OCI-LY3 (cell line): Measurements from ENCODE around the gene ZNRF2.

Experiments
- CTCF ChIP-seq: fragments of 200-600, 300-600 bp; sonication (generic); IDR thresholded peaks from 2 replicates; pipeline ENCODE4 v1.5.1; 2014; ENCODE audit warnings: antibody characterized with exemption, low read length, low read depth
- EZH2phosphoT487 ChIP-seq: fragments of 200-600 bp; shearing (Covaris generic); IDR thresholded peaks from 2 replicates; pipeline ENCODE4 v1.6.1; 2018; ENCODE audit warnings: antibody characterized with exemption, mixed run types, low read depth

DNA sequence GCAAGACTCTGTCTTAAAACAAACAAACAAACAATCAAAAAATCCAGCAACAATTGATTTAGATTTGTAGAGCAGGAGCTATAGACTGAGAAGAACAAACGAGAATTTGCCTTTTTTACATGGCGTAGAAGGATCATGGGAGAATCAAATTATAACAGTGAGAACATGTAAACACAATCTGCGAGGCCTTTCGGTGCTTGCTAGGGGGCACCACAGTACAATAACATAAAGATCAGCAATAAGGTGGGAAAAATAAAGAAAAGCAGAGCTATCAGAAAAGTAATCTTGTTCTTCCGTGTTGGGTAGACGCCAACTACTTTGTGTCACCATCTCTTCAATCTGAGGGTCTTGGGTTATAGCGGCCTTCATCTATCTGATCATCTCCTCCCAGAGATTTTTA, 112.0 kb downstream of the ZNRF2 start:
- TF ChIP-seq CTCF (peak; percentile 30), EZH2phosphoT487 (no peak)
